Measurements from ENCODE around the gene CPA2. TPM values are rescaled to one million over a fixed set of nuclear protein-coding genes. Genes with fewer than 3 reads are reported as not detected.

CPA2 gene
- polyA plus RNA-seq, 1 donor (not counting 4 experiments of a cell fraction or from before 2014, with no cell fraction given): 0.33 TPM

DNA sequence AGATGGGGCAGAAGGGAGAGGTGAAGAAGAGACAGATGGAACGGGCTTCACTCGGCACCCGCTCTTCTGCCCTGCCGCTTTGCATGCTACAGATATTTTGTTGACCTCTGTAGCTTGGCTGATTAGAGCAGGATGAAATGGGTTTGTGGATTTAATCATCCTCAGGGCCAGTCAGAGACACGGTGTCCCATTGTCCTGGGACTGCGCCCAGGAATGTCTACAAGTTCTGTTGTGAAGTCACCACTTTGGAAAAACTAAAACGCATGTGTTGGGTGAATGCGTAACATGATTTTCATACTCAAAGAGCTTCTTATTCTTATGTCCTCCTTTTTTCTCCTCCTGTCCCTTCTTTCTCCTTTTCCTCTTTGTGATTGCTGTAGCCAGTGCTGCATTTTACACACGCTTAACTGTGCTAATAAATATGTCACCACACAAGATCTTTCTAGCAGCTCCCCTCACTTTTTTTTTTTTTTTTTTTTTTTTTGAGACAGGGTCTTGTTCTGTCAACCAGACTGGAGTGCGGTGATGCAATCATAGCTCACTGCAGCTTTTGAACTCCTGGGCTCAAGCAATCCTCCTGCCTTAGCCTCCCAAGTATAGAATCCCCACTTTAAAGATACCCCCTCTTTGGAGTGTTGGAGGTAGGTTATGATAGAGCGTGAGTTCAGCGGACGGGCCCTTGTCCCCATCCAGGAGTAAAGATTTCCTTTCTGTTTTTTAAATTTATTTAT, 29.7 kb downstream of the CPA2 start:
- Histone ChIP-seq H3K9ac (ENCODE audit: control insufficient read depth, extremely low read depth, insufficient read depth, low read length) (no peak overlapping the region), H4K20me1 (ENCODE audit: control insufficient read depth, extremely low read depth, insufficient read depth, low read length) (peaks cover 11% of the 10 kb centered on the region), H3K9me3 (ENCODE audit: control insufficient read depth, low read depth, low read length) (no peaks in the 10 kb centered on the region), H3K4me1 (ENCODE audit: control insufficient read depth, extremely low read depth, insufficient read depth, low read length) (peaks cover 32% of the 10 kb centered on the region), H3K36me3 (ENCODE audit: control insufficient read depth in 2 of 2, extremely low read depth in 1 of 2, insufficient read depth in 2 of 2, low read length in 2 of 2) (peaks cover 40% of the 10 kb centered on the region in 2 experiments), H3K27ac (ENCODE audit: control insufficient read depth, insufficient read depth, low read length) (no peak overlapping the region), H3K9me1 (ENCODE audit: control insufficient read depth, extremely low read depth, insufficient read depth, low read length) (no peaks in the 10 kb centered on the region), H3K79me2 (ENCODE audit: control insufficient read depth, insufficient read depth, low read length) (peaks cover 31% of the 10 kb centered on the region), H3K4me3 (ENCODE audit: control insufficient read depth in 2 of 3, extremely low read depth in 1 of 3, insufficient read depth in 2 of 3, low read depth in 1 of 3, low read length in 3 of 3) (no peak overlapping the region), H3K4me2 (ENCODE audit: control insufficient read depth, extremely low read depth, insufficient read depth, low read depth, low read length) (no peak overlapping the region), H3K27me3 (ENCODE audit: control insufficient read depth, extremely low read depth, insufficient read depth, low read length) (no peaks in the 10 kb centered on the region), H2AFZ (ENCODE audit: control insufficient read depth, low read length) (no peak overlapping the region)
- dilution Hi-C loops (cut with MboI; ENCODE audit: extremely low pct_ligation_motif_present, low sequenced_read_pairs): no loop called here
- DNase-seq (ENCODE audit: low read depth, low spot score) (no peak), FAIRE-seq (no peak)
- TF ChIP-seq, protein P1, sequence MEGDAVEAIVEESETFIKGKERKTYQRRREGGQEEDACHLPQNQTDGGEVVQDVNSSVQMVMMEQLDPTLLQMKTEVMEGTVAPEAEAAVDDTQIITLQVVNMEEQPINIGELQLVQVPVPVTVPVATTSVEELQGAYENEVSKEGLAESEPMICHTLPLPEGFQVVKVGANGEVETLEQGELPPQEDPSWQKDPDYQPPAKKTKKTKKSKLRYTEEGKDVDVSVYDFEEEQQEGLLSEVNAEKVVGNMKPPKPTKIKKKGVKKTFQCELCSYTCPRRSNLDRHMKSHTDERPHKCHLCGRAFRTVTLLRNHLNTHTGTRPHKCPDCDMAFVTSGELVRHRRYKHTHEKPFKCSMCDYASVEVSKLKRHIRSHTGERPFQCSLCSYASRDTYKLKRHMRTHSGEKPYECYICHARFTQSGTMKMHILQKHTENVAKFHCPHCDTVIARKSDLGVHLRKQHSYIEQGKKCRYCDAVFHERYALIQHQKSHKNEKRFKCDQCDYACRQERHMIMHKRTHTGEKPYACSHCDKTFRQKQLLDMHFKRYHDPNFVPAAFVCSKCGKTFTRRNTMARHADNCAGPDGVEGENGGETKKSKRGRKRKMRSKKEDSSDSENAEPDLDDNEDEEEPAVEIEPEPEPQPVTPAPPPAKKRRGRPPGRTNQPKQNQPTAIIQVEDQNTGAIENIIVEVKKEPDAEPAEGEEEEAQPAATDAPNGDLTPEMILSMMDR (optimal IDR thresholded peaks at IDR 0.05 in 1 of 3, IDR thresholded peaks at IDR 0.05 in 1 of 3, conservative IDR thresholded peaks at IDR 0.05 in 1 of 3; ENCODE audit: extremely low read depth in 1 of 3, insufficient read depth in 2 of 3, low read length in 3 of 3): no peak
- TF ChIP-seq EZH2 (IDR thresholded peaks at IDR 0.05; ENCODE audit: low read length): no peak

DNA sequence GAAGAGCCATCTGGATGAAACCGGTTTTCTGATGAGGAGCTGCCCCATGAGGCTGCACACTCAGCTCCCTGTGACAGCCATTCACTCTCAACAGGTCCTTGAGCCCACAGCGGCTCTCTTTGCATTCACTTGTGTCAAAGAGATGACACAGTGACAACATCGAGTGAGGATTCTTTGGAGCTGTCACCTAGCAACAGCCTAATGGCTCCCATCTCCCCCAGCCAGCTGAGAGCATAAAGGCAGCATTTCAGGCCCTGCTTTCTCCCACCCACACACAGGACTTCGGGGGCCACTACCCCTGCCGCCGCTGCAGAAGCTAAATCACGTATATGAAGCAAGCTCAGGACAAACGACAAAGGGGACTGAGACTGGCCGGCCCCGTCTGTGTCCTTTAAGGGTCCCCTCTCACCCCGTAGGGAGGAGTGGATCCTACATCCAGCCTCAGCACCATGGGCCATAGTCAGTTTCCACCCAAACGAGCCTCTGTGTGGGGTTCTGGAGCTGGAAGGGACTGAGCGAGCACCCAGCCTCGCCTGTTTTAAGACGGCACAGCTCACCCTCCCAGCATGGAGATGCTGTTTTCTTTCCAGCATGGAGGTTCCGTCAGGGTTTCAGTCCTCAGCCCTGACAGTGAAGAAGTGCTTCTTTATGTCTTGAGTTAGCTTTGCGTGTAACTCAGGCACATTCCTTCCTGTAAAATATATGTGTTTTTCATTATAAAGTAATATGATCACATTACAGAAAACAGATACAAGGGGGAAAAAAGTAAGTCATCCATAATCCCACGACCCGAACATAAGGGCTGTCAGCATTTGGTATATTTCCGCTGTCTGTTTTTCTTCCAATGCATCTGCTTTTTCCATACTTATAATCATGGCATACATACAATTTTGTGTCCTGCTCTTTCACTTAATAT, 31.2 kb downstream of the CPA2 start:
- dilution Hi-C loops (cut with MboI; ENCODE audit: extremely low pct_ligation_motif_present, low sequenced_read_pairs): no loop called here

More for the DNA sequence above, 31.2 kb downstream of the CPA2 start:
- Histone ChIP-seq H3K4me3 (ENCODE audit: control insufficient read depth in 2 of 3, extremely low read depth in 1 of 3, insufficient read depth in 2 of 3, low read depth in 1 of 3, low read length in 3 of 3) (no peak overlapping the region), H4K20me1 (ENCODE audit: control insufficient read depth, extremely low read depth, insufficient read depth, low read length) (peaks cover 11% of the 10 kb centered on the region), H3K9me1 (ENCODE audit: control insufficient read depth, extremely low read depth, insufficient read depth, low read length) (no peaks in the 10 kb centered on the region), H3K4me2 (ENCODE audit: control insufficient read depth, extremely low read depth, insufficient read depth, low read depth, low read length) (no peak overlapping the region), H3K36me3 (ENCODE audit: control insufficient read depth in 2 of 2, extremely low read depth in 1 of 2, insufficient read depth in 2 of 2, low read length in 2 of 2) (peaks cover 47 to 49% of the 10 kb centered on the region in 2 experiments), H3K79me2 (ENCODE audit: control insufficient read depth, insufficient read depth, low read length) (peaks cover 31% of the 10 kb centered on the region), H2AFZ (ENCODE audit: control insufficient read depth, low read length) (no peak overlapping the region), H3K27me3 (ENCODE audit: control insufficient read depth, extremely low read depth, insufficient read depth, low read length) (no peaks in the 10 kb centered on the region), H3K9ac (ENCODE audit: control insufficient read depth, extremely low read depth, insufficient read depth, low read length) (no peak overlapping the region), H3K4me1 (ENCODE audit: control insufficient read depth, extremely low read depth, insufficient read depth, low read length) (peaks cover 23% of the 10 kb centered on the region), H3K9me3 (ENCODE audit: control insufficient read depth, low read depth, low read length) (no peaks in the 10 kb centered on the region), H3K27ac (ENCODE audit: control insufficient read depth, insufficient read depth, low read length) (no peak overlapping the region)
- TF ChIP-seq, protein P1 (optimal IDR thresholded peaks at IDR 0.05 in 1 of 3, IDR thresholded peaks at IDR 0.05 in 1 of 3, conservative IDR thresholded peaks at IDR 0.05 in 1 of 3; ENCODE audit: extremely low read depth in 1 of 3, insufficient read depth in 2 of 3, low read length in 3 of 3): no peak
- TF ChIP-seq EZH2 (IDR thresholded peaks at IDR 0.05; ENCODE audit: low read length): no peak
- no peak for FAIRE-seq
- no peak for DNase-seq (ENCODE audit: low read depth, low spot score)

Measured in keratinocyte (primary cell).